HepG2 (cell line): ENCODE measurements around the gene ALDOA. TPM values are rescaled to one million over a fixed set of nuclear protein-coding genes. Genes with fewer than 3 reads are reported as not detected.

ENCODE experiments used
- IKZF1 ChIP-seq: fragments of 450-650 bp; IDR thresholded peaks from 2 replicates; pipeline ENCODE4 v1.7.1; 2016
- KDM3A ChIP-seq: IDR thresholded peaks from 2 replicates; pipeline ENCODE4 v1.6.1; 2018; ENCODE audit warnings: low read depth, missing compliant biosample characterization
- MATR3 ChIP-seq: sonication (generic); formaldehyde crosslinking; IDR thresholded peaks from 2 replicates; pipeline ENCODE4 v1.4.0; 2020; ENCODE audit warnings: missing genetic modification reagents
- NR2F6 ChIP-seq, 2 experiments: IDR thresholded peaks; 2 replicates each; pipeline ENCODE4 v1.6.1; 2016; ENCODE audit warnings: antibody characterized with exemption in 1 of 2, mild to moderate bottlenecking in 1 of 2
- RAD51 ChIP-seq: fragments of 450-650 bp; IDR thresholded peaks from 2 replicates; pipeline ENCODE4 v1.6.1; 2016; ENCODE audit warnings: borderline replicate concordance
- SALL1 ChIP-seq: sonication (generic); formaldehyde crosslinking; IDR thresholded peaks from 2 replicates; pipeline ENCODE4 v1.8.0; 2022; ENCODE audit warnings: mild to moderate bottlenecking, missing genetic modification reagents
- TCF12 ChIP-seq, 2 experiments: fragments of 450-650 bp in 1 of 2; sonication (generic) in 1 of 2; formaldehyde crosslinking in 1 of 2; IDR thresholded peaks; 2 replicates each; pipeline versions ENCODE4 v1.6.1 to v1.8.0; 2017 to 2022; ENCODE audit warnings: antibody characterized with exemption in 1 of 2, mild to moderate bottlenecking in 1 of 2, missing genetic modification reagents in 1 of 2, moderate library complexity in 1 of 2
- ZFY ChIP-seq: sonication (generic); formaldehyde crosslinking; IDR thresholded peaks from 2 replicates; pipeline ENCODE4 v1.4.0; 2020; ENCODE audit warnings: missing genetic modification reagents
- ZNF205 ChIP-seq: IDR thresholded peaks from 2 replicates; pipeline ENCODE4 v1.6.1; 2018; ENCODE audit warnings: missing biosample characterization, missing genetic modification reagents
- ZNF234 ChIP-seq: sonication (generic); formaldehyde crosslinking; conservative IDR thresholded peaks from 2 replicates; pipeline ENCODE4 v1.5.1; 2020; ENCODE audit warnings: mild to moderate bottlenecking, missing genetic modification reagents
- ZNF333 ChIP-seq: sonication (generic); formaldehyde crosslinking; IDR thresholded peaks from 2 replicates; pipeline ENCODE4 v1.4.0; 2020; ENCODE audit warnings: mild to moderate bottlenecking, missing genetic modification reagents, borderline replicate concordance
- ZNF496 ChIP-seq: sonication (generic); formaldehyde crosslinking; IDR thresholded peaks from 2 replicates; pipeline ENCODE4 v1.8.1; 2023; ENCODE audit warnings: mild to moderate bottlenecking, moderate library complexity, missing genetic modification reagents; ENCODE audit not compliant: insufficient replicate concordance
- ZNF720 ChIP-seq: sonication (generic); formaldehyde crosslinking; IDR thresholded peaks from 2 replicates; pipeline ENCODE4 v1.4.0; 2020; ENCODE audit warnings: missing genetic modification reagents
- polyA plus RNA-seq, 8 experiments: library from polyadenylated mRNA; depleted of rRNA in 3 of 8; stranded (reverse) in 7 of 8; unstranded in 1 of 8; fragments of >200 nt; fragmentation: Illumina TruSeq in 4 of 8; extraction: Trizol in 4 of 8; gene quantifications; 2 replicates each; pipeline versions ENCODE4 v1.2.1 to v1.2.3, GENCODE V29; 2011 to 2016; ENCODE audit warnings: low read depth in 4 of 8, missing spikeins in 1 of 8, mixed read lengths in 1 of 8; ENCODE audit not compliant: insufficient read depth in 1 of 8
- total RNA-seq, 5 experiments: library from RNA; depleted of rRNA; stranded (reverse); fragments of >200 nt; fragmentation: Illumina TruSeq; extraction: Trizol; gene quantifications; 2 replicates each; pipeline ENCODE4 v1.2.3, GENCODE V29; 2016; ENCODE audit warnings: low read depth in 1 of 5
- TF ChIP-seq, protein P1 (sequence below): sonication (generic); formaldehyde crosslinking; IDR thresholded peaks from 2 replicates; pipeline ENCODE4 v1.4.0; 2020; ENCODE audit warnings: mild to moderate bottlenecking, low read depth, missing genetic modification reagents
- TF ChIP-seq, protein P2 (sequence below): sonication (generic); formaldehyde crosslinking; IDR thresholded peaks from 2 replicates; pipeline ENCODE4 v1.9.0; 2021; ENCODE audit warnings: missing genetic modification reagents, borderline replicate concordance
- TF ChIP-seq, protein P3 (sequence below): sonication (generic); formaldehyde crosslinking; IDR thresholded peaks from 2 replicates; pipeline ENCODE4 v1.8.1; 2023; ENCODE audit warnings: missing genetic modification reagents, mild to moderate bottlenecking, borderline replicate concordance
- TF ChIP-seq, protein P4 (sequence below): sonication (generic); formaldehyde crosslinking; IDR thresholded peaks from 2 replicates; pipeline ENCODE4 v1.5.1; 2020; ENCODE audit warnings: mild to moderate bottlenecking, missing genetic modification reagents
- TF ChIP-seq, protein P5 (sequence below), 2 experiments: sonication (generic) in 1 of 2; formaldehyde crosslinking in 1 of 2; IDR thresholded peaks; 2 replicates each; pipeline versions ENCODE4 v1.4.0 to v1.6.1; 2018 to 2020; ENCODE audit warnings: missing genetic modification reagents in 2 of 2, borderline replicate concordance in 1 of 2, low read depth in 1 of 2, mild to moderate bottlenecking in 1 of 2, missing biosample characterization in 1 of 2
- TF ChIP-seq, protein P6 (sequence below): sonication (generic); formaldehyde crosslinking; IDR thresholded peaks from 2 replicates; pipeline ENCODE4 v1.4.0; 2020; ENCODE audit warnings: missing genetic modification reagents

ALDOA gene
- total and polyA plus RNA-seq, 2 of the 13 experiments (the other 11 are each of a cell fraction or from before 2014, with no cell fraction given): 925 to 1,884 TPM

DNA sequence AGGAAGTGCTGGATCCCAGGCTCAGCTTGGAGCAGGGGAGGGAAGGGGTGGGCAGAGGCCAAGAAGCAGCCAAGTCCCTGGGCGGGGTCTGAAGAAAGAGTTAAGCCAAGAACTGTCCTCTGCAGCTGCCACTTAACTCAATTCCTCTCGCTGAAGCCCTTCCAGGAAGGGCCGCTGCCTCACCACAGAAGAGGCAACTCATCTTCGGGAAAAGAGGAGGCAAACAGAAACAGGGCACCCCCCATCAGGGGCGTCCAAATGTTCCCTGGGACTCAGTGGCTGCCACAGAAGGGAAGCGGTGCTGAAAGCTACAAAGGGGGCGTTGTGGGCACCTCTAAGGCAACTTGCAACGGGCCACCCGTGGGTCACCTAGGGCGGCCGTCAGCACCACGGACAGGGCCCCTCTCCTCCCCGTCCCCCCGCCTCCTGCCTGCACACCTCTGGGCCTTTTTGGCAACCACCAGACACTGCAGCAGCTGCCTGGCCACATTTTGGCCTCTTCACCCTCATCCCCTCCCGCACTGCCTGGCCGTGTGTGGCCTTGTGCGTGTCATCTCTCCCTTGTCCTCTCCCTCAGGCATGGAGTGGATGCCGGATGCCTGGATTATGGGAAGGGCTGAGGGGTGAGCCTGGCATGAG is 37.0 kb upstream of the ALDOA start (continued):
- TF ChIP-seq SALL1 (peak; percentile 67), MATR3 (no peak), ZNF234 (CRISPR knock-in tag) (no peak), ZNF333 (no peak), ZFY (no peak), ZNF205 (CRISPR knock-in tag) (0 out of 2 replicates have a peak, but pooled peaks have one; percentile 41), IKZF1 (no peak), KDM3A (CRISPR knock-in tag) (no peak), RAD51 (no peak), TCF12 (IDR thresholded peaks at IDR 0.05) (no peak), TCF12 (CRISPR knock-in tag; IDR thresholded peaks at IDR 0.05) (no peak), NR2F6 (IDR thresholded peaks at IDR 0.05) (no peak), NR2F6 (CRISPR knock-in tag; IDR thresholded peaks at IDR 0.05) (peak; percentile 11; the same call in 1 of the 2 replicates), ZNF496 (CRISPR knock-in tag) (no peak), ZNF720 (no peak)
- TF ChIP-seq, protein P1, sequence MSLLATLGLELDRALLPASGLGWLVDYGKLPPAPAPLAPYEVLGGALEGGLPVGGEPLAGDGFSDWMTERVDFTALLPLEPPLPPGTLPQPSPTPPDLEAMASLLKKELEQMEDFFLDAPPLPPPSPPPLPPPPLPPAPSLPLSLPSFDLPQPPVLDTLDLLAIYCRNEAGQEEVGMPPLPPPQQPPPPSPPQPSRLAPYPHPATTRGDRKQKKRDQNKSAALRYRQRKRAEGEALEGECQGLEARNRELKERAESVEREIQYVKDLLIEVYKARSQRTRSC (CRISPR knock-in tag): no peak
- TF ChIP-seq, protein P2, sequence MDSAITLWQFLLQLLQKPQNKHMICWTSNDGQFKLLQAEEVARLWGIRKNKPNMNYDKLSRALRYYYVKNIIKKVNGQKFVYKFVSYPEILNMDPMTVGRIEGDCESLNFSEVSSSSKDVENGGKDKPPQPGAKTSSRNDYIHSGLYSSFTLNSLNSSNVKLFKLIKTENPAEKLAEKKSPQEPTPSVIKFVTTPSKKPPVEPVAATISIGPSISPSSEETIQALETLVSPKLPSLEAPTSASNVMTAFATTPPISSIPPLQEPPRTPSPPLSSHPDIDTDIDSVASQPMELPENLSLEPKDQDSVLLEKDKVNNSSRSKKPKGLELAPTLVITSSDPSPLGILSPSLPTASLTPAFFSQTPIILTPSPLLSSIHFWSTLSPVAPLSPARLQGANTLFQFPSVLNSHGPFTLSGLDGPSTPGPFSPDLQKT (CRISPR knock-in tag): no peak
- TF ChIP-seq, protein P3, sequence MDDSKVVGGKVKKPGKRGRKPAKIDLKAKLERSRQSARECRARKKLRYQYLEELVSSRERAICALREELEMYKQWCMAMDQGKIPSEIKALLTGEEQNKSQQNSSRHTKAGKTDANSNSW: no peak
- TF ChIP-seq, protein P4, sequence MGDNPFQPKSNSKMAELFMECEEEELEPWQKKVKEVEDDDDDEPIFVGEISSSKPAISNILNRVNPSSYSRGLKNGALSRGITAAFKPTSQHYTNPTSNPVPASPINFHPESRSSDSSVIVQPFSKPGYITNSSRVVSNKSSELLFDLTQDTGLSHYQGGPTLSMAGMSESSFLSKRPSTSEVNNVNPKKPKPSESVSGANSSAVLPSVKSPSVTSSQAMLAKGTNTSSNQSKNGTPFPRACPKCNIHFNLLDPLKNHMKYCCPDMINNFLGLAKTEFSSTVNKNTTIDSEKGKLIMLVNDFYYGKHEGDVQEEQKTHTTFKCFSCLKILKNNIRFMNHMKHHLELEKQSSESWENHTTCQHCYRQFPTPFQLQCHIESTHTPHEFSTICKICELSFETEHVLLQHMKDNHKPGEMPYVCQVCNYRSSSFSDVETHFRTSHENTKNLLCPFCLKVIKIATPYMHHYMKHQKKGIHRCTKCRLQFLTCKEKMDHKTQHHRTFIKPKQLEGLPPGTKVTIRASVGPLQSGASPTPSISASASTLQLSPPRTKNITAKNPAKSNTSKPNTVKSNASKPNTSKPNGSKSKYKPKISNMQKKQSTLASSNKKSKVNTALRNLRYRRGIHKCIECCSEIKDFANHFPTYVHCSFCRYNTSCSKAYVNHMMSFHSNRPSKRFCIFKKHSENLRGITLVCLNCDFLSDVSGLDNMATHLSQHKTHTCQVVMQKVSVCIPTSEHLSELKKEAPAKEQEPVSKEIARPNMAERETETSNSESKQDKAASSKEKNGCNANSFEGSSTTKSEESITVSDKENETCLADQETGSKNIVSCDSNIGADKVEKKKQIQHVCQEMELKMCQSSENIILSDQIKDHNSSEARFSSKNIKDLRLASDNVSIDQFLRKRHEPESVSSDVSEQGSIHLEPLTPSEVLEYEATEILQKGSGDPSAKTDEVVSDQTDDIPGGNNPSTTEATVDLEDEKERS (CRISPR knock-in tag): no peak
- TF ChIP-seq, protein P5, sequence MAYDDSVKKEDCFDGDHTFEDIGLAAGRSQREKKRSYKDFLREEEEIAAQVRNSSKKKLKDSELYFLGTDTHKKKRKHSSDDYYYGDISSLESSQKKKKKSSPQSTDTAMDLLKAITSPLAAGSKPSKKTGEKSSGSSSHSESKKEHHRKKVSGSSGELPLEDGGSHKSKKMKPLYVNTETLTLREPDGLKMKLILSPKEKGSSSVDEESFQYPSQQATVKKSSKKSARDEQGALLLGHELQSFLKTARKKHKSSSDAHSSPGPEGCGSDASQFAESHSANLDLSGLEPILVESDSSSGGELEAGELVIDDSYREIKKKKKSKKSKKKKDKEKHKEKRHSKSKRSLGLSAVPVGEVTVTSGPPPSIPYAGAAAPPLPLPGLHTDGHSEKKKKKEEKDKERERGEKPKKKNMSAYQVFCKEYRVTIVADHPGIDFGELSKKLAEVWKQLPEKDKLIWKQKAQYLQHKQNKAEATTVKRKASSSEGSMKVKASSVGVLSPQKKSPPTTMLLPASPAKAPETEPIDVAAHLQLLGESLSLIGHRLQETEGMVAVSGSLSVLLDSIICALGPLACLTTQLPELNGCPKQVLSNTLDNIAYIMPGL (CRISPR knock-in tag; IDR thresholded peaks at IDR 0.05; ENCODE audit: borderline replicate concordance in 1 of 2, low read depth in 1 of 2): no peak
- TF ChIP-seq, protein P6, sequence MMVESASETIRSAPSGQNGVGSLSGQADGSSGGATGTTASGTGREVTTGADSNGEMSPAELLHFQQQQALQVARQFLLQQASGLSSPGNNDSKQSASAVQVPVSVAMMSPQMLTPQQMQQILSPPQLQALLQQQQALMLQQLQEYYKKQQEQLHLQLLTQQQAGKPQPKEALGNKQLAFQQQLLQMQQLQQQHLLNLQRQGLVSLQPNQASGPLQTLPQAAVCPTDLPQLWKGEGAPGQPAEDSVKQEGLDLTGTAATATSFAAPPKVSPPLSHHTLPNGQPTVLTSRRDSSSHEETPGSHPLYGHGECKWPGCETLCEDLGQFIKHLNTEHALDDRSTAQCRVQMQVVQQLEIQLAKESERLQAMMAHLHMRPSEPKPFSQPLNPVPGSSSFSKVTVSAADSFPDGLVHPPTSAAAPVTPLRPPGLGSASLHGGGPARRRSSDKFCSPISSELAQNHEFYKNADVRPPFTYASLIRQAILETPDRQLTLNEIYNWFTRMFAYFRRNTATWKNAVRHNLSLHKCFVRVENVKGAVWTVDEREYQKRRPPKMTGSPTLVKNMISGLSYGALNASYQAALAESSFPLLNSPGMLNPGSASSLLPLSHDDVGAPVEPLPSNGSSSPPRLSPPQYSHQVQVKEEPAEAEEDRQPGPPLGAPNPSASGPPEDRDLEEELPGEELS (CRISPR knock-in tag): no peak
